CD4-positive, alpha-beta T cell treated with Interleukin-1 beta for 1 hour (primary cell): Measurements from ENCODE around the gene ADAM33.

ENCODE experiments used
- DNase-seq, 2 donors: peaks; one replicate each; pipeline ENCODE4 v3.0.0-alpha.2; 2020 to 2022

ADAM33 gene

GRCh38 chr20:3645309-3646066, 36.3 kb downstream of the ADAM33 start:
- no peak for DNase-seq

- DNase-seq, result no peak
Measured at GRCh38 chr20:3640259-3640658, 41.6 kb downstream of the ADAM33 start.

GRCh38 chr20:3635346-3635745, 46.5 kb downstream of the ADAM33 start:
- DNase-seq, result no peak

- no peak for DNase-seq
Measured at GRCh38 chr20:3633913-3634478, 47.8 kb downstream of the ADAM33 start.

- DNase-seq, result no peak
Measured at GRCh38 chr20:3632311-3633004, 49.4 kb downstream of the ADAM33 start.

- DNase-seq, result no peak
Measured at GRCh38 chr20:3631534-3631933, 50.3 kb downstream of the ADAM33 start.

GRCh38 chr20:3630429-3630828, 51.4 kb downstream of the ADAM33 start:
- DNase-seq, result no peak

- DNase-seq, result no peak
Measured at GRCh38 chr20:3629893-3630292, 51.9 kb downstream of the ADAM33 start.

- no peak for DNase-seq
Measured at GRCh38 chr20:3628502-3629314, 53.1 kb downstream of the ADAM33 start.

GRCh38 chr20:3627476-3627875, 54.3 kb downstream of the ADAM33 start:
- no peak for DNase-seq

- DNase-seq, result no peak
Measured at GRCh38 chr20:3622406-3622805, 59.4 kb downstream of the ADAM33 start.

GRCh38 chr20:3621111-3621510, 60.7 kb downstream of the ADAM33 start:
- no peak for DNase-seq
